Measurements from ENCODE around the gene R3HDM2. TPM values are rescaled to one million over a fixed set of nuclear protein-coding genes. Genes with fewer than 3 reads are reported as not detected.

The R3HDM2 gene
- total RNA-seq, 1 experiment from 2014 or later = 45.4 TPM

- TF ChIP-seq YY1 (IDR thresholded peaks at IDR 0.05; ENCODE audit: extremely low read depth, insufficient replicate concordance, low read depth, low read length) = no peak
- TF ChIP-seq SIN3A (IDR thresholded peaks at IDR 0.05; ENCODE audit: low read depth) = no peak
- TF ChIP-seq RAD21 (IDR thresholded peaks at IDR 0.05; ENCODE audit: low read depth) = no peak
- no peak for TF ChIP-seq ATF3 (IDR thresholded peaks at IDR 0.05)
- TF ChIP-seq SRF (IDR thresholded peaks at IDR 0.05; ENCODE audit: low read depth) = no peak
Measured at GRCh38 chr12:57216921-57217879, 213.6 kb downstream of the R3HDM2 start (continued).

GRCh38 chr12:57216014-57216911 lies 214.6 kb downstream of the R3HDM2 start, which contains the start of gene NXPH4:
TSS of gene NXPH4 (plus strand) at chr12:57216794. CDS start at chr12:57216970, 176 bp downstream.
- peak within 1 kb of the TSS; percentile 53 to 81 for H3K4me3 ChIP-seq (replicated peaks in 1 of 2; ENCODE audit: low read depth in 1 of 2, low read length in 2 of 2)
- peak within 1 kb of the TSS; percentile 42; the same call in 1 of the 2 replicates for H3K27ac ChIP-seq (ENCODE audit: low read depth, low read length)
- TF ChIP-seq JUND (IDR thresholded peaks at IDR 0.05) (no peak), ZFX (IDR thresholded peaks at IDR 0.05) (peak; percentile 38; the same call in 1 of the 2 replicates), MAX (IDR thresholded peaks at IDR 0.05) (peak; percentile 83)
- ChIA-PET RAD21 (ENCODE audit: low non-redundant PET in 1 of 2, low total read pairs in 2 of 2, uncharacterized antibody in 2 of 2, unreplicated experiment in 2 of 2) (interaction anchor here in 1 of 2 experiments (1.1 kb wide), 1 partner anchor 27 kb away, joined by 4 read pairs; no protein-coding TSS in a partner anchor), POLR2A (no interaction called here), CTCF (interaction anchor here (0.6 to 4.2 kb wide), 5 partner anchors 13 to 239 kb away, joined by 3 to 103 read pairs (median 3); partner anchors contain the start of gene INHBE)
- intact Hi-C loops (cut with micrococcal nuclease) = no loop called here
- ATAC-seq = peak; percentile 59
- BruUV-seq (replicated peaks) = no TSS peak
- H3K36me3 ChIP-seq (ENCODE audit: control insufficient read depth in 1 of 2, insufficient read depth in 2 of 2, low read length in 2 of 2) = no peaks in the 10 kb centered on the region
- H3K9me3 ChIP-seq (ENCODE audit: control insufficient read depth in 1 of 2, insufficient read depth in 1 of 2, low read depth in 1 of 2, low read length in 2 of 2) = no peaks in the 10 kb centered on the region
- peak within 1 kb of the TSS; percentile 97 for H3K4me2 ChIP-seq (ENCODE audit: low read length)
- peaks cover 17 to 50% of the 10 kb centered on the region in 2 experiments for H3K4me1 ChIP-seq (ENCODE audit: control insufficient read depth in 1 of 2, insufficient read depth in 2 of 2, low read length in 2 of 2)
- H3K9me2 ChIP-seq (ENCODE audit: insufficient read depth) = no peaks in the 10 kb centered on the region
- H3K27me3 ChIP-seq (ENCODE audit: insufficient read depth, low read length) = no peaks in the 10 kb centered on the region
- H3K79me2 ChIP-seq (ENCODE audit: insufficient read depth, low read length) = no peaks in the 10 kb centered on the region
- H2AFZ ChIP-seq (ENCODE audit: low read depth, low read length, poor library complexity, severe bottlenecking) = peak within 1 kb of the TSS; percentile 61
- H3K9ac ChIP-seq (ENCODE audit: low read length) = peak within 1 kb of the TSS; percentile 69
- H4K20me1 ChIP-seq (ENCODE audit: insufficient read depth) = no peaks in the 10 kb centered on the region
- DNase-seq (ENCODE audit: low read depth, low spot score) = no peak

All from HCT116 (cell line).